Mucosa of descending colon (tissue), 3 donors: ENCODE data around the gene ANKH. TPM values are rescaled to one million over a fixed set of nuclear protein-coding genes. Genes with fewer than 3 reads are reported as not detected.

Source experiments
- ATAC-seq: fragments of 200-7000 bp; cut with Tn5 transposase; one replicate; pipeline ENCODE4 v1.9.1; 2020; ENCODE audit warnings: mild to moderate bottlenecking, moderate library complexity
- DNase-seq, 3 donors: peaks; one replicate each; pipeline ENCODE4 v3.0.0-alpha.2; 2020
- H3K36me3 ChIP-seq: fragments of 200-600 bp; one replicate; pipeline ENCODE4 v1.8.0; 2021; ENCODE audit warnings: low read depth, mild to moderate bottlenecking
- H3K4me1 ChIP-seq: fragments of 200-600 bp; one replicate; pipeline ENCODE4 v1.8.0; 2021; ENCODE audit warnings: low read depth, mild to moderate bottlenecking
- H3K4me3 ChIP-seq: fragments of 200-600 bp; one replicate; pipeline ENCODE4 v1.8.0; 2021; ENCODE audit warnings: mild to moderate bottlenecking
- H3K9me3 ChIP-seq: fragments of 200-600 bp; one replicate; pipeline ENCODE4 v1.8.0; 2021; ENCODE audit warnings: mild to moderate bottlenecking
- CTCF ChIP-seq: fragments of 200-600 bp; IDR thresholded peaks from one replicate; pipeline ENCODE4 v1.8.0; 2022; ENCODE audit warnings: antibody characterized with exemption, mild to moderate bottlenecking
- intact Hi-C, 2 donors: fragments of 100-400 bp; cut with DNase I in 1 of 2; cut with micrococcal nuclease in 1 of 2; formaldehyde crosslinking; loops; one replicate each; pipeline versions ENCODE4 v1.11.0 to v1.11.1; 2022; cut with DNase I, micrococcal nuclease
- microRNA-seq: library from miRNA; unstranded; fragments of <30 nt; microRNA quantifications from one replicate; pipeline ENCODE4, GENCODE V29; 2019
- total RNA-seq, 3 donors: library from RNA; stranded (reverse); fragmentation: NEBNext Ultra II Directional in 2 of 3; extraction: Animal tissue kit (Norgen Biotek cat#: 25700) in 2 of 3; gene quantifications; one replicate each; pipeline versions ENCODE4 v1.2.1 to v1.2.4, GENCODE V29; 2021 to 2023
- donor health status: DM: no; HTN: no; CAD: no; lungs with moderate emphysema.
- donor health status: DM: no; HTN: no; CAD: no.
- donor health status: DM: no; HTN: yes; CAD: no.

Gene ANKH
- total RNA-seq, 3 donors from 2014 or later: 85.4 to 177 (median 105) TPM

DNA sequence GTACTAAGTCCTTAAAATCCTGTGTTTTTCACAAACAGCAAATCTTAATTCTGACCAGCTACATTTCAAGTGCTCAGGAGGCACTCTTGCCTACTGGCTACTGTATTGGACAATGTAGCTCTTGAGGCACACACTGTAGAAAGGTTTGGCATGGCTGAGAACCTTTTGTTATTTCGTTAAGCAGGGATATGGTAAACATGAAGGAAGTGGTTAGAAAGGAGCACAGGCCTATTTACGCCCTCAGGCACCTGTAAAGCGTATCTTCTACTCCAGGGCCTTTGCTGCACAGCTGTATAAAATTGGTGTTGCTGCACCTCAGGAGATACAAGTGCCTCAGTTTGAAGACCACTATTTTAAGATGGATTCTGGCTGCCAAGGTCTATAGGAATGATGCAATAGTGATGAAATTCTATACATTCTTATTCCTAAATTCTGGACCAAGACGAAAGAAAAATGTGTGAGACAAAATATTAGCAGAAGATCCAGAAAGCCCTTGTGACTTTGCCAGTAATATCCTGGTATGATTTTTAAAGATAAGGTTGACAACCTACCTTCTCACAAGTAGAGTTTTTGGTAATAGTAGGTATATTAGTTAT, 216.3 kb downstream of the ANKH start:
- ATAC-seq: no peak
- no peaks in the 10 kb centered on the region for H3K36me3 ChIP-seq
- DNase-seq: no peak
- H3K4me3 ChIP-seq: no peak overlapping the region
- TF ChIP-seq CTCF: no peak
- intact Hi-C loops: no loop called here
- no peaks in the 10 kb centered on the region for H3K9me3 ChIP-seq
- H3K4me1 ChIP-seq: no peaks in the 10 kb centered on the region

Small RNA genes within 50 kb of the gene (microRNA-seq; reads per million reads assigned to microRNA genes)
- gene MIR4637: not detected

Other genes starting within 250 kb of the ANKH start
- gene OTULIN, start 207.1 kb downstream of the ANKH start, total RNA-seq: 10 to 100 TPM; 21.9 to 29.6 (median 29.5) TPM